Measurements from ENCODE around the gene ZNF514.
A peak's percentile ranks its signal among the peaks of the same experiment; 100 is the strongest.
"Not testable (repeated sequence)": the region's sequence is repeated elsewhere in the genome, so short reads cannot be mapped to it uniquely, and the experiment has no call there.

The ZNF514 gene

GRCh38 chr2:95143838-95144237, 15.8 kb downstream of the ZNF514 start:
- DNase-seq (ENCODE audit: extremely low read depth in 1 of 2, low read depth in 1 of 2), result no peak

- DNase-seq (ENCODE audit: extremely low read depth in 1 of 2, low read depth in 1 of 2), result no peak
Measured at GRCh38 chr2:95138702-95139101, 20.9 kb downstream of the ZNF514 start.

DNA sequence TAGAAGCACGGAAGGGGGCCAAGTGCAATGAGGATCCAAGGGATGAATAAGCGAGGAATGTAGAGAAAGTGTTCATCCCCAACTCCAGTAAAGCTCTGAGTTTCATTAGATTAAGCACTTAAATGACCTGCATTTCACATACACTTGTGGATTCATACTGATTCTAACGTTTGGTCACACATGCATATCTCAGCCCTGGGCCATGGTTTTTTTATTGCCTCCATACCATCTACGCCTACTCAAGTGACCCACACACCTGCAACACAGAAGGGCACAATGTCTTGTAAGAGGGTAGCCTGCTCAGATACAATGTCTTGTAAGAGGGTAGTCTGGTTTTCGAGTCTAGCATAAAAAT, 37.5 kb downstream of the ZNF514 start:
- DNase-seq (ENCODE audit: extremely low read depth in 1 of 2, low read depth in 1 of 2), result no peak

- DNase-seq (ENCODE audit: extremely low read depth in 1 of 2, low read depth in 1 of 2), result peak; percentile 60 to 82
Measured at GRCh38 chr2:95121407-95122196, 38.0 kb downstream of the ZNF514 start, which contains the start of gene MRPS5. MRPS5 (minus strand) TSS chr2:95121808; CDS start chr2:95121791, 17 bp downstream.

- no peak for DNase-seq (ENCODE audit: extremely low read depth in 1 of 2, low read depth in 1 of 2)
Measured at GRCh38 chr2:95121093-95121406, 38.6 kb downstream of the ZNF514 start.

- DNase-seq (ENCODE audit: extremely low read depth in 1 of 2, low read depth in 1 of 2), result peak; percentile 34 to 53
Measured at GRCh38 chr2:95115418-95115817, 44.2 kb downstream of the ZNF514 start.

- no peak for DNase-seq (ENCODE audit: extremely low read depth in 1 of 2, low read depth in 1 of 2)
Measured at GRCh38 chr2:95113464-95113863, 46.2 kb downstream of the ZNF514 start.

- no peak for DNase-seq (ENCODE audit: extremely low read depth in 1 of 2, low read depth in 1 of 2)
Measured at GRCh38 chr2:95110395-95110794, 49.3 kb downstream of the ZNF514 start.

- no peak for DNase-seq (ENCODE audit: extremely low read depth in 1 of 2, low read depth in 1 of 2)
Measured at GRCh38 chr2:95109260-95109659, 50.4 kb downstream of the ZNF514 start.

DNA sequence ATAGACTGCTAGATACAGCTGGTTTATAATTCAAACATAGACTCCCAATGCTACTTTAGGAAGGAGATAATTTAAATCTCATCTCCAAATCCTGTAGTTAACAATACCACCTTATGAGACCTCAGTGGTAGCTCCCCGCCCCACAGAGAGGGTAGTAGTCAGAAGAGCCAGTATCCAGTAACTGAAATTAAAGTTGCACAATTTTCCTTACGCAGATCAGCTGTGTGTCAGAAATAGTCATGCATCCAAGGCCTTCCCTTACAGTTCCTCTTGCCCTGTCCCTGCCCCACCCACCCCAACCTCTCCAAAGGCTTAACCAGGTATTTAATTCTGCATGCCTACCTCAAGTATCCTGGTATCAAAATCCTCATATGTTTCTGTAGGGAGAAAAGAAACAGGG, 53.6 kb downstream of the ZNF514 start:
- no peak for DNase-seq (ENCODE audit: extremely low read depth in 1 of 2, low read depth in 1 of 2)

DNA sequence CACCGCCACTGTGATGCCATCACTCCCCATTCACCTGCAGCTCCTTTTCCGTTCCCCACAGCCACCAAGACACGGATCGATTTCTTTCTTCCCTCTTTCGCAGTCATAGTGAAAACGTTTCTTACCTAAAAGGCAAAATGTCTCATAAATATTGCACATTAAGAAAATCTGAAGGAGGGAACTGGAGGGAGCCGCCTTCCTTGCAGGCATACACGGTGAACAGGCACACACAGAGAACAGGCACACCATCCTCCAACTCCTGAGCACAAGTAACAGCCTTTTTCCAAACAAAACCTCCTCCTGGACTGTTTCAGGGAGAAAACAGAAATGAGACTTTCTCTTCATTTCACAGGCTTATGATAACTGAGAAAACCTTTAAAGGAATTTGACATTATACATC, 55.0 kb downstream of the ZNF514 start:
- no peak for DNase-seq (ENCODE audit: extremely low read depth in 1 of 2, low read depth in 1 of 2)

GRCh38 chr2:95099910-95100309, 59.7 kb downstream of the ZNF514 start:
- DNase-seq (ENCODE audit: extremely low read depth in 1 of 2, low read depth in 1 of 2), result no peak

DNA sequence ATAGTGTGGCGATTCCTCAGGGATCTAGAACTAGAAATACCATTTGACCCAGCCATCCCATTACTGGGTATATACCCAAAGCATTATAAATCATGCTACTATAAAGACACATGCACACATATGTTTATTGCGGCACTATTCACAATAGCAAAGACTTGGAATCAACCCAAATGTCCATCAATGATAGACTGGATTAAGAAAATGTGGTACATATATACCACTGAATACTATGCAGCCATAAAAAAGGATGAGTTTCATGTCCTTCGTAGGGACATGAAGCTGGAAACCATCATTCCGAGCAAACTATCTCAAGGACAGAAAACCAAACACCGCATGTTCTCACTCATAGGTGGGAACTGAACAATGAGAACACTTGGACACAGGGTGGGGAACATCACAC, 61.4 kb downstream of the ZNF514 start:
- DNase-seq (ENCODE audit: extremely low read depth in 1 of 2, low read depth in 1 of 2), result not testable (repeated sequence)
